Stimulated activated CD4-positive, alpha-beta T cell treated with anti-CD3 and anti-CD28 coated beads, Interleukin-1b, Interleukin-23, amount 100 ng/mL, for 4 hours (primary cell): ENCODE results near the gene CDC123.
"Not testable (repeated sequence)": the region's sequence is repeated elsewhere in the genome, so short reads cannot be mapped to it uniquely, and the experiment has no call there.

Experiments used
- DNase-seq, 2 donors: peaks; one replicate each; pipeline ENCODE4 v3.0.0-alpha.2; 2020; ENCODE audit warnings: low read depth in 2 of 2

The CDC123 gene

GRCh38 chr10:12189426-12189825, 6.6 kb upstream of the CDC123 start:
- DNase-seq = no peak

DNA sequence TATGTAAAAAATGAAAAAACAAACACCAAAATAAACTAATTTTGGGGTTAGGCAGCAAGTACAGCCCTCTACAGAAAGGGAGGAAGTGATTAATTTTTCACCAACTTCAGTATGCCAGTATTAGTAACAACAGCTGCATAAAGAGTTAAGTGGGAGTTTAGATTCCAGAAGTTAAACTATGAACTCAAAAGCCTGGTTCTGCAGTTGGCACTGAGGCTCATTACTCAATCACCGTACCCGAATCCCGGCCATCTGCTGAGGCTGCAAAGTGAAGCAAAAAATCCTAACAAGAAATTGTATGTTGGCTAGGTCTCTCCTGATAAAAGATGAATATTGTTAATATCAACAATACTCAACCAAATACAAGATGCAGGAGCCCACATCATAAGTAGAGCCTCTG, 4.3 kb upstream of the CDC123 start:
- no peak for DNase-seq

GRCh38 chr10:12193193-12193592, 2.8 kb upstream of the CDC123 start:
- no peak for DNase-seq

DNA sequence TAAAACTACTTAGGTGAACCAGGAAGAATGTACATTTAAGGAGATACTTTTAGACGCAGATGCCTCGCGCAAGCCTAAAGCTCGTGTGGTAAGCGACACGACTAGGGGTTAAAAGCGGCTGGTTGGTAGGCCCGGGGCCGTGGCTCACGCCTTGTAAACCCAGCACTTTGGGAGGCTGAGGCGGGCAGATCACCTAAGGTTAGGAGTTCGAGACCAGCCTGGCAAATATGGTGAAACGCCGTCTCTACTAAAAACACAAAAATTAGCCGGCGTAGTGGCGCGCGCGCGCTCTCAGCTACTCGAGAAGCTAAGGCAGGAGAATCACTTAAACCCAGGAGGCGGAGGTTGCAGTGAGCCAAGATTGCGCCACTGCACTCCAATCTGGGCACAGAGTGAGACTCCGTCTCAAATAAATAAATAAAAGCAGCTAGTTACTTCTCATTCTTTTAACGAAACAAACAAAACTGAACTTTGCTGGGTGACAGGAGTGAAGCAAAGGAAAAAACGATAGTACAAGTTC, 1.2 kb upstream of the CDC123 start:
- peak in 1 of 2 donors; percentile 17 for DNase-seq

- DNase-seq = no peak
Measured at GRCh38 chr10:12195281-12195602, 746 bp upstream of the CDC123 start.

- no peak for DNase-seq
Measured at GRCh38 chr10:12196531-12197211, 683 bp downstream of the CDC123 start.

GRCh38 chr10:12198156-12198555, 2.2 kb downstream of the CDC123 start:
- no peak for DNase-seq

DNA sequence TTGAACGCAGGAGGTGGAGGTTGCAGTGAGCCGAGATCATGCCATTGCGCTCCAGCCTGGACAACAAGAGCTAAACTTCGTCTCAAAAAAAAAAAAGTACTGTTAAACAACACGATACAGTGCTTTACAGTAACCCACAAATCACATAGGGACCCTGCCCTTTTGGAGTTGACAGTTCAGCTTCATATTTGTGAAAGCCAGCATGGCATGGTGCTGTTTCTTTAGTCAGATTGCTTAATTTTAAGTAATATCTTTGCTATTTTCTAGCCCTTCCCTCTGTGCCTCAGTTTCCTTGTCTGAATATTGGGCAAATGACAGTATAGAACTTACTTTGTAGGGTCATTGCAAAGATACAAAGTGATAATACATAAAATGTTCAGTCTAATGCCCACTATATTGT, 4.9 kb downstream of the CDC123 start:
- no peak for DNase-seq

DNA sequence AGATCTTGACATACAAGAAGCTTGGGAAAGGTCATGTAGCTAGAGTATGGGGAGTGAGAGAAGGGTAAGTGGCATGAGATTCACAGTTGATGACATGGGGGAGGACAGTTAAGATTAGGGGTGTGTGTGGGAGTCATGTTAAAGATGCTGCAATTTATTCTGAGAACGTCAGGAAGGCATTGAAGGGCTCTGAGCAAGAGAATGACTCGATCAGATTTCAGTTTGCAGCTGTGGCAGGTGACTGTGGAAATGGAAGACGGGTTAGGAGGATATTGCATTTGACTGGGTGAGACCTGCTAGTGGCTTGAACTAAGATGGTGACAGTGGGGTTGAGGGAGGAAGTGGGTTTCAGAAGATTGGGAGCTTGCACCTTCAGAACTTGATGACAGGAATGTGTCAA, 5.6 kb downstream of the CDC123 start:
- no peak for DNase-seq

DNA sequence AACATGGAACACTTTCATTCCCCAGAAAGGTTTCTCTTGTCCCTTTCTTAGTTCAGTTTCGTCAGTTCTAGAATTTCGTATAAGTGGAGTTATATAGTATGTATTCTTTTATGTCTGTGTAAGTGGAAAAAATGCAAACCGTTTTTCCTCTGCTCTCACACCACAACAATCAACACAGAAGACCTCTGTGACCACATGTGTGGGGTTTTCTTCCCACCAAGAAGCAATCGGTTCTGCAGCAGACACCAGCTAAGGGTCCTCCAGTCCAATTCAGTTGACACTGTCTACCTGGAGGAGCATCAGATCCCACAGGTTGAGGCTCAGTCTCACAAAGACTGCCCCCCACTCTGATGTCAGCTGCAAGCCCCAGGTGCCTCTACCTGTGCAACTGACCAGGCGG, 6.2 kb downstream of the CDC123 start:
- DNase-seq = no peak

DNA sequence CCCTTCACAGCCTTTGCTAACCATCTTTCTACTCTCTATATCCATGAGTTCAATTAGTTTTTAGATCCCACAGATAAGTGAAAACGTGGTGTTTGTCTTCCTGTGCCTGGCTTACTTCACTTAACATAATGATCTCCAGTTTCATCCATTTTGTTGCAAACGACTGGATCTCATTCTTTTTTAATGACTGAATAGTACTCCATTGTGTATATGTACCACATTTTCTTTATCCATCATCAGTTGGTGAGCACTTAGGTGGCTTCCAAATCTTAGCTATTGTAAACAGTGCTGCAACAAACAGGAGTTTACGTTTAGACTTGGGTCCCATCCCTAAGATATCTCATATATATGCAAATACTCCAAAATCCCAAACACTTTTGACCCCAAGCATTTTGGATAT, 9.1 kb downstream of the CDC123 start:
- DNase-seq = no peak

- DNase-seq = no peak
Measured at GRCh38 chr10:12207114-12207513, 11.1 kb downstream of the CDC123 start.

DNA sequence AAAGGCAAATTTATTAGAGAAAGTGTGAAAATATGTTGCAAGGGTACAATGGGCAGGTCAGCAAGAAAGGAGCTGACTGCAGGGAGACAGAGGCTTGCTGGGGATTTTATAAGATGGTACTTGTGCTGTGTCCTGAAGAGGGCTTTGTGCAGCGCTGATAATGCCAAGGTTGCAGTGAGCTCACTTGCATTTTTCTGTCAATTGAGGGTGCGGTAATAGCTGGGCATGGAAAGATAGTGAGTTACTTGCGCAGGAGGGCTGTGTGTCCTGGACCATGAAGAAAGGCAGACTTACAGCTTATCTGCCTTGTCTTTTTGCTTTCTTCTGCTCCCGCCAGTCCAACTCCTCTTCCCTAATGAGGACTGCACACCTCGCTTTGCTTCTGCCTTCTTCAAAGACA, 12.5 kb downstream of the CDC123 start:
- DNase-seq = no peak

DNA sequence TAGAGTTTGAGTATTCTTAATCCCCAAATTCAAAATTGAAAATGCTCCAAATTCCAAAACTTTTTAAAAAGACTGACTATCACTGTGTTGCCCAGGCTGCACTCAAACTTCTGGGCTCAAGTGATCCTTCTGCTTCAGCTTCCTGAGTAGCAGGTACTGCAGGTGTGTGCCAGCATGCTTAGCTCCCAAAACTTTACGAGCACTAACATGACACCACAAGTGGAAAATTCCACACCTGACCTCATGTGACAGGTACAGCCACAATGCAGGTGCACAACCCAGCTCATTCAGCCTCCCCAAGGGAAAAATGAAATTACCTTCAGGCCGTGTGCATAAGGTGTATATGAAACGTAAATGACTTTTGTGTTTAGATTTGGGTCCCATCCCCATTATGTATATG, 16.5 kb downstream of the CDC123 start:
- DNase-seq = no peak

DNA sequence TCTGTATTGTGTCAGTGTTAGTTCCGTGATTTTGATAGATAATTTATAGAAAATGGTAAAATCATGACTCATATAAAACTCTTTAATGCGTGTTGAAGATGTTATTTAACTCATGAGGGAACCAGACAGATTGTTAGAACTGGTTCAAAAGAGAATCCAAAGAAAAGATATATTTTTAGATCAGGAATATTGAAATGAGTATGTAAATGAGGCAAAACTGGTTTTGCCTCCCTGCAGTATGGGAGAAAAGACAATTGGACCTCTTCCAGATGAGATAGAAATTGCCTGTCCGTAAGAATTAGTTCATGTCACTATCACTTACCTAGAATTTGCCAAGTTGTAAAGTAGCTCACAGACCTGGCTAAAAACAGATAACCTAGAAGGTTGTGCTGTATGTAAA, 17.6 kb downstream of the CDC123 start:
- DNase-seq = no peak

- no peak for DNase-seq
Measured at GRCh38 chr10:12214093-12214492, 18.1 kb downstream of the CDC123 start.

DNA sequence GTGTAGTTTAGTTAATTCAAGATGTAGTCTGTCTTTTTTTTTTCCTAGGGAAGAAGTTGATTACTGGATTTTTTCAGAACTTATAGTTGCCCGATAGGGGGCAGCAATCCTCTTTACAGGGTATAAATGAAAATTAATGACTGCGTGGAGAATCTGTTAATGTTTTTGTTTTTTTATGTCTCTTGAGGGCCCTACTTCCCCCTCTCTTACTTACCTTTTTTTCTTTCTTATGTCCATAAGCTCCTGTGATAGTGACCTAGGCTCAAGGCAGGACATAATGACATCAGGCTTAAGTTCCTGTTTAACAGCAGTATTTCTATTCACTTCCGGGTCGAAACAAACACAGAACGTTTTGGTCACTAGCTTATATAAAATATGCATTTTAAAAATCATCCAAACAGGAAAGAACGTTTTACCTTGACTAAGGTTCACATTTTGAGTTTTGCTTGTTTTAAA, 18.8 kb downstream of the CDC123 start:
- peak in 1 of 2 donors; percentile 34 for DNase-seq

DNA sequence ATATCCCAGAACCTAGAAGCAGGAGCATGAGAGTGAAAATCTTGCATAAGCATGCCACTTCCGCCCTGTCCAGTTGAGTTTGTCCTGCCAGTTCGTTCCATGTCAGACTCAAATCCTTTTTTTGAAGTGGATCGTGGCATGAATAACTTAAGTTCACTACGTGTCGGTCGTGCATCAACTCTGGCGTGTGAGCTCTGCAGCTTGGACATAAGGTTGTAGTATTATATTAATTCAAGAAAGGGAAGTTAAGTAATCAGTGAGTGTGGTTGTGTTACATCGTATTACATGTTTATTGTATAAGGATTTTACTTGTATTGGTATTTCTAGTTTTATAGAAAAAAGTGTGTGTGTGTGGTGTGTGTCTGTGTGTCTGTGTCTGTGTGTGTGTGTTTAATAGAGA, 23.0 kb downstream of the CDC123 start:
- DNase-seq = no peak

GRCh38 chr10:12221323-12222298, 25.6 kb downstream of the CDC123 start:
- DNase-seq = no peak

DNA sequence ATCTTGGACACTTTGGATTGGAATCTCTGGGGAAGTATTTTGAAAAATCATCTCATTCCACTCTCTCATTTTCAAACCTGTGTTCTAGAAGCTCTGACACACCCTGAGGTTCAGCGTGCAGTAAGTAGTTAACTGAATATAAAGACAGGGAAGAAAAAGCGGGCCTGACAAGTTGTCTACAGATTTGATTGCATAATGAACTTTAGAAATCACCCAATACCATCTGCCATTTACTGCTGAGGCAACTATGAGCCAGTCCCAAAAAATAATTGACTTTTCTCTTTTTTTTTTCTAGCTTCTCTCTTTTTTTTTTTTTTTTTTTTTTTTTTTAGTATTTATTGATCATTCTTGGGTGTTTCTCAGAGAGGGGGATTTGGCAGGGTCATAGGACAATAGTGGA, 29.5 kb downstream of the CDC123 start:
- DNase-seq = no peak

DNA sequence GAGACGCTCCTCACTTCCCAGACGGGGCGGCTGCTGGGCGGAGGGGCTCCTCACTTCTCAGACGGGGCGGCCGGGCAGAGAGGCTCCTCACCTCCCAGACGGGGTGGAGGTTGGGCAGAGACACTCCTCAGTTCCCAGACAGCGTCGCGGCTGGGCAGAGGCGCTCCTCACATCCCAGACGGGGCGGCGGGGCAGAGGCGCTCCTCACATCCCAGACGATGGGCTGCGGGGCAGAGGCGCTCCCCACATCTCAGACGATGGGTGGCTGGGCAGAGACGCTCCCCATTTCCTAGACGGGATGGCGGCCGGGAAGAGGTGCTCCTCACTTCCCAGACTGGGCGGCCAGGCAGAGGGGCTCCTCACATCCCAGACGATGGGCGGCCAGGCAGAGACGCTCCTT, 30.4 kb downstream of the CDC123 start:
- DNase-seq = not testable (repeated sequence)

DNA sequence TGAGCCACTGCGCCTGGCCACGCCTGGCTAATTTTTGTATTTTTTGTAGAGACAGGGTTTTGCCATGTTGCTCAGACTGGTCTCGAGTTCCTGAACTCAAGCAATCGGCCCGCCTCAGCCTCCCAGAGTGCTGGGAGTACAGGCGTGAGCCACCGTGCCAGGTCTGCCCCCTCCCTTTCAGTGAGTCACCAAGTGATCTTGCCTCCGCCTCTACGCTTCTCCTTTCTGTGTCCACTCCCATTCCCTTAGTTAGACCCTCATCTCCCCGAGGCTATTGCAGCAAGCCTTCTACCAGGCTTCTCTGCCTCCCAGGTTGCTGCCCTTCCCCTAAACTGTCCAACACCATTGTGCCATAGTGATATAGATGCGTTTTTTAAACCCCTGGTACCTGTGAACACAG, 32.9 kb downstream of the CDC123 start:
- no peak for DNase-seq

DNA sequence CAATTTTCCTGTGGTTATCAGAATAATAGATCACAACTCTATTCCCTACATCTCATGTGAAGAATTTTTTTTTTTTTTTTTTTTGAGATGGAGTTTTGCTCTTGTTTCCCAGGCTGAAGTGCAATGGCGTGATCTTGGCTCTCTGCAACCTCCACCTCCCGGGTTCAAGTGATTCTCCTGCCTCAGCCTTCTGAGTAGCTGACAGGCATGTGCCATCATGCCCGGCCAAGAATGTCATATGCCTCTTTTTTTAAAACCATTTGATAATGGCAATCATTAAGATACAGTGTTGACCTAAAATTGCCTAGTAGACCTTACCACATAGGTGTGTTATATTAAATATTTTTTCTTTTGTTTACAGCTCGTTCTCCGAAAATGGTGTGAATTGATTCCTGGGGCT, 38.7 kb downstream of the CDC123 start:
- DNase-seq = not testable (repeated sequence)
